HG03159 (cell line): ENCODE results near the gene CDRT15.
"Not testable (repeated sequence)": the region's sequence is repeated elsewhere in the genome, so short reads cannot be mapped to it uniquely, and the experiment has no call there.

ENCODE experiments used
- ATAC-seq: cut with Tn5 transposase; IDR thresholded peaks from one replicate; pipeline ENCODE4 v1.9.1; 2021; ENCODE audit warnings: mild to moderate bottlenecking, moderate library complexity; ENCODE audit not compliant: unreplicated experiment

CDRT15 gene

DNA sequence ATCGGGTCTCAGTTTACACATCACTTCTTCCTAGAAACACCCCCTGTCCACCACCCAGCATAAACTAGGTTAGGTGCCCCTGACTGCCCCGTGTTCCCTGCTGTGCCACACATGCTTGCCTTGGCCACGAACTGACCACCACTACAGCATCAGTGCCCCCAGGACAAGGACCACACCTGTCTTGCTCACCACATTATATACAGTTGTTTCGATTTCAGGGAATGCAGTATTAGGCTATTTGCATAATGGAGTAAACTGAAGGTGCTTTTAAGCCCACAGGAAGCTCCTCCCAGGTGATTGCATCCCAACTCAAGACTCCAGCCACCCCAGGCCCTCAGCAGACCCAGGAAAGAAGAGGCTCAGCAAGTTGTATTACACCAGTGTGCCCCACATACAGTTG is 50.2 kb downstream of the CDRT15 start:
- ATAC-seq = not testable (repeated sequence)
